Gastrocnemius medialis (tissue), 4 donors: ENCODE results near the gene MRPL42. TPM values are rescaled to one million over a fixed set of nuclear protein-coding genes. Genes with fewer than 3 reads are reported as not detected.

Experiments used
- ATAC-seq, 2 donors: fragments of 150-250 bp; one replicate each; pipeline ENCODE4 v1.9.1; 2016
- DNase-seq, 2 donors: peaks; one replicate each; pipeline ENCODE4 v3.0.0-alpha.2; 2019
- H3K27ac ChIP-seq, 4 donors: fragments of 200-600 bp; sonication (generic); 1 replicate in 1 of 4; 2 replicates in 3 of 4; pipeline ENCODE4 v1.5.1; 2016 to 2018; ENCODE audit warnings: mild to moderate bottlenecking in 2 of 4, moderate library complexity in 1 of 4
- H3K27me3 ChIP-seq, 3 donors: fragments of 200-600 bp; sonication (generic) in 2 of 3; 1 replicate in 1 of 3; 2 replicates in 2 of 3; pipeline versions ENCODE4 v1.5.1 to v1.6.0; 2016 to 2019; ENCODE audit warnings: mild to moderate bottlenecking in 1 of 3, moderate library complexity in 1 of 3
- H3K36me3 ChIP-seq, 2 donors: fragments of 200-600 bp; sonication (generic) in 1 of 2; one replicate each; pipeline ENCODE4 v1.5.1; 2017 to 2018
- H3K4me1 ChIP-seq, 2 donors: fragments of 200-600 bp; sonication (generic) in 1 of 2; one replicate each; pipeline ENCODE4 v1.5.1; 2016 to 2017; ENCODE audit warnings: mild to moderate bottlenecking in 2 of 2
- H3K4me3 ChIP-seq, 4 donors: fragments of 200-600 bp; sonication (generic) in 3 of 4; 1 replicate in 1 of 4; 2 replicates in 3 of 4; pipeline ENCODE4 v1.5.1; 2016 to 2019; ENCODE audit warnings: mild to moderate bottlenecking in 2 of 4
- H3K9me3 ChIP-seq, 3 donors: fragments of 200-600 bp; sonication (generic) in 2 of 3; 1 replicate in 1 of 3; 2 replicates in 2 of 3; pipeline ENCODE4 v1.5.1; 2016 to 2019
- CTCF ChIP-seq, 5 experiments: fragments of 450-650 bp in 3 of 5; fragments of 200-600 bp in 2 of 5; sonication (generic) in 2 of 5; IDR thresholded peaks in 4 of 5; conservative IDR thresholded peaks in 1 of 5; 1 replicate in 4 of 5; 2 replicates in 1 of 5; pipeline ENCODE4 v1.5.1; 2016 to 2019; ENCODE audit warnings: antibody characterized with exemption in 5 of 5, mild to moderate bottlenecking in 3 of 5, moderate library complexity in 3 of 5
- POLR2A ChIP-seq, 2 donors: fragments of 450-650 bp; IDR thresholded peaks; one replicate each; pipeline ENCODE4 v1.6.1; 2017; ENCODE audit warnings: antibody characterized with exemption in 2 of 2, mild to moderate bottlenecking in 2 of 2, moderate library complexity in 2 of 2
- in situ Hi-C, 4 donors: fragments of 200-750 bp; cut with MboI; loops; one replicate each; pipeline versions ENCODE4 v1.15.0 to v1.8.0; 2017; ENCODE audit warnings: low sequenced_read_pairs in 4 of 4
- intact Hi-C: fragments of 100-400 bp; cut with DNase I; formaldehyde crosslinking; loops from one replicate; pipeline ENCODE4 v1.15.1; 2023; ENCODE audit warnings: low total_unique reads
- total RNA-seq, 4 donors: library from RNA; depleted of rRNA; stranded (reverse); fragments of >200 nt; gene quantifications; one replicate each; pipeline versions ENCODE4 v1.1.0 to v1.2.3, GENCODE V29; 2016

MRPL42 gene
- total RNA-seq: 10 to 100 TPM; 14.0 to 44.6 (median 34.8) TPM

DNA sequence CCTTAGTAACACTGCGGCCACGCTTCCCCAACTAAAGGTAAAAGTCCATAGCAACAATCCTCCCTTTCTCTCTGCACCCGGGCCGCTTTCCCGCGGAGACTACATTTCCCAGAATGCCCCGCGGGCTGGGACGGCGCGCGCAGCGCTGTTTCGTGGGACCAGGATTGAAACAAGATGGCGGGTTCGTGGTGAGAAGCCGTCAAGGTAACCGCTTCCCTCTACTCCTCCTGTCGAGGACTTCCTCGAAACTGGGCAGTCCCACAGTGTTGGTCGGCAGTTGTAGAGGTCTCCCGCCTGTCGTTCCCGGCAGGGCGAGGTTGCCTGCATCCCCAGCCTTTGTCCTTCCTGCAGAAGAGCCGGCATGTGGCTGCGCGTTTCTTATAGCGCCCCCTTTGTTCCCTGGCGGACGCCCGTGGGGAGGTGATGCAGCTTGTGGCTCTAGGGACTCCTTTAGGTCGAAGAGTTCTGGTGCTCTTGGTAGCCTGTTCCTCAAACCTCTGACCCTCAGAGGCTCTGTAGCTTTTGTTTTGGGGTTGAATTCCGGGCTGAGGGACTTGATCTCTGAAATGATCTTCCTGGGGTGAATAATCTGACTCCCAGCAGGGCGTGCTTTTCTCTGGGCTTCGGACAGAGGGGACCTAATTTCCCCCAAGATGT lies at the start of gene MRPL42:
Gene MRPL42, plus strand, starts transcription at position 164 of the 657 bp plus-strand sequence. CDS start 1,772 bp downstream, outside the sequence.
- Histone ChIP-seq H3K36me3 (peaks cover 0 to 12% of the 10 kb centered on the region in 2 donors), H3K9me3 (no peaks in the 10 kb centered on the region), H3K4me3 (peak within 1 kb of the TSS; percentile 72 to 93 (median 88)), H3K27me3 (no peaks in the 10 kb centered on the region), H3K4me1 (peaks cover 13 to 14% of the 10 kb centered on the region in 2 donors), H3K27ac (peak within 1 kb of the TSS; percentile 89 to 95 (median 95))
- peak; percentile 61 to 85 for DNase-seq
- intact Hi-C loops: loop anchor here (1.0 to 5.0 kb wide), 2 partner anchors 25 to 480 kb away; no protein-coding TSS in a partner anchor
- in situ Hi-C loops: no loop called here
- peak; percentile 96 to 98 for ATAC-seq
- TF ChIP-seq CTCF (IDR thresholded peaks at IDR 0.05 in 4 of 5, conservative IDR thresholded peaks at IDR 0.05 in 1 of 5) (peak; percentile 54 to 85 (median 68)), POLR2A (IDR thresholded peaks at IDR 0.05) (peak; percentile 50 to 67)

- H3K36me3 ChIP-seq: no peaks in the 10 kb centered on the region
- TF ChIP-seq POLR2A (IDR thresholded peaks at IDR 0.05) (no peak), CTCF (IDR thresholded peaks at IDR 0.05 in 4 of 5, conservative IDR thresholded peaks at IDR 0.05 in 1 of 5) (no peak)
- H3K9me3 ChIP-seq: no peaks in the 10 kb centered on the region
- peaks cover 50 to 60% of the 10 kb centered on the region in 2 donors for H3K4me1 ChIP-seq
- H3K4me3 ChIP-seq: no peak overlapping the region
- intact Hi-C loops (loop anchor here (5.0 to 10.0 kb wide), 2 partner anchors 293 to 631 kb away; no protein-coding TSS in a partner anchor), in situ Hi-C loops (loop anchor here in 2 of 4 donors (10.0 kb wide), 2 partner anchors 433 to 633 kb away; no protein-coding TSS in a partner anchor)
- DNase-seq (no peak), ATAC-seq (no peak)
- no peaks in the 10 kb centered on the region for H3K27me3 ChIP-seq
- peak overlapping the region; percentile 10 to 71 (median 56) for H3K27ac ChIP-seq
These were observed 49.3 kb upstream of the MRPL42 start for GRCh38 chr12:93417967-93418480.

DNA sequence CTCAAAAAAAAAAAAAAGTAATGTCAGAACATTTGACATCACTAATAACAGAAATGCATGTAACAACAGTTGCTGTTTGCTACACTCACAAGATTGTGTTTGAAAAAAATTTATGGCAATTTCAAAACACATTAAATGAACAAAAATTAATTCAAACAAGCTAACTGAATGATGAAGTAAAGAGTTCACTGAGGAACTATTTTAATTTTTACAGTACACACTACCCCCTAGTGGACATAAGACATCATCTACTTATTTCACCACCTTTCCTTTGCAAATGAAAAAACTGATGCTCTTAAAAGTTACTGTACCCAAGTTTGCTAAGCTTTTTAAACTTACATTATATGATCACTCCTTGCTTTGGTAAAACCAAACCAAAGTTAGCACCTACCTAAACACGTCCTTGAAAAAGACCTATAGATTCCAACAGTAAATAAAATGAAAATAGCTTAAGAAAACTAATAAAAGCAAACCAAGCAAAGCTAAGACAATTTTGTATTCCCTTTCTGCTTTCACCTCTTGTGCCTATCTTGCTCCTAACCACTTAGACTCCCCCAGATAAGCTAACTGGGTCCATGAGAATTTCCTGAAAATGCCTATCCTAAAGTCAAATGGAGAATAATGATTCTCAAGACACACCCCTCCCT lies 47.8 kb upstream of the MRPL42 start:
- Histone ChIP-seq H3K27ac (peak overlapping the region; percentile 58 to 71 (median 62)), H3K36me3 (no peaks in the 10 kb centered on the region), H3K9me3 (no peaks in the 10 kb centered on the region), H3K27me3 (no peaks in the 10 kb centered on the region), H3K4me1 (peaks cover 59 to 66% of the 10 kb centered on the region in 2 donors), H3K4me3 (peak overlapping the region in 1 of 4 donors; percentile 13)
- intact Hi-C loops: loop anchor here (1.0 to 10.0 kb wide), 5 partner anchors 295 to 632 kb away; partner anchors contain the start of gene EEA1
- in situ Hi-C loops: loop anchor here in 2 of 4 donors (10.0 kb wide), 2 partner anchors 435 to 635 kb away; no protein-coding TSS in a partner anchor
- peak; percentile 64 to 75 (median 66) for TF ChIP-seq CTCF (IDR thresholded peaks at IDR 0.05 in 4 of 5, conservative IDR thresholded peaks at IDR 0.05 in 1 of 5)
- no peak for TF ChIP-seq POLR2A (IDR thresholded peaks at IDR 0.05)
- DNase-seq (no peak), ATAC-seq (peak; percentile 61 to 71)

DNA sequence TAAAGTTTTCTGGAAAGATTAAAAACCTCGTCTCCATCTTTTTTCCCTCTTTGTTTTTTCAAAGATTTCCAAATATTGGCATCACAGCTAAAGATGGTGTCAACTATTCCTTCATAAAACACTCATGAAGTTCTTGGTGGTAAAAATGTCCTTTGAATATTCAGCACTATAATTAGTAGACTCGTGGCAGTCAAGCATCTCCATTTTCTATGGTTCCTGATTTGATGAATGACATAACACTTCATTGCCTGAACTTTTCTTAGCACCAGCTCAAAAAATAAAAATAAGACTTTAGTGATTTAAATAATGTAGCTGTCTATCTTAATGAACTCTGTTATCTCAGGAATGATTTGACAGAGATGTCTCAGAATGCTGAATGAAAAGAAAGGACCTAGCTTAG lies 45.3 kb upstream of the MRPL42 start:
- H3K4me1 ChIP-seq: peaks cover 63 to 70% of the 10 kb centered on the region in 2 donors
- peak overlapping the region; percentile 58 to 71 (median 62) for H3K27ac ChIP-seq

More for the DNA sequence above, 45.3 kb upstream of the MRPL42 start:
- Histone ChIP-seq H3K4me3 (no peak overlapping the region), H3K9me3 (no peaks in the 10 kb centered on the region), H3K36me3 (no peaks in the 10 kb centered on the region), H3K27me3 (no peaks in the 10 kb centered on the region)
- in situ Hi-C loops: no loop called here
- no peak for TF ChIP-seq CTCF (IDR thresholded peaks at IDR 0.05 in 4 of 5, conservative IDR thresholded peaks at IDR 0.05 in 1 of 5)
- TF ChIP-seq POLR2A (IDR thresholded peaks at IDR 0.05): no peak
- intact Hi-C loops: loop anchor here (5.0 kb wide), 1 partner anchor 495 kb away; the partner anchor contains the start of gene EEA1
- no peak for DNase-seq
- peak in 1 of 2 donors; percentile 43 for ATAC-seq
